Measurements from ENCODE around the gene ATG14.
"Not testable (repeated sequence)": the region's sequence is repeated elsewhere in the genome, so short reads cannot be mapped to it uniquely, and the experiment has no call there.

Gene ATG14

DNA sequence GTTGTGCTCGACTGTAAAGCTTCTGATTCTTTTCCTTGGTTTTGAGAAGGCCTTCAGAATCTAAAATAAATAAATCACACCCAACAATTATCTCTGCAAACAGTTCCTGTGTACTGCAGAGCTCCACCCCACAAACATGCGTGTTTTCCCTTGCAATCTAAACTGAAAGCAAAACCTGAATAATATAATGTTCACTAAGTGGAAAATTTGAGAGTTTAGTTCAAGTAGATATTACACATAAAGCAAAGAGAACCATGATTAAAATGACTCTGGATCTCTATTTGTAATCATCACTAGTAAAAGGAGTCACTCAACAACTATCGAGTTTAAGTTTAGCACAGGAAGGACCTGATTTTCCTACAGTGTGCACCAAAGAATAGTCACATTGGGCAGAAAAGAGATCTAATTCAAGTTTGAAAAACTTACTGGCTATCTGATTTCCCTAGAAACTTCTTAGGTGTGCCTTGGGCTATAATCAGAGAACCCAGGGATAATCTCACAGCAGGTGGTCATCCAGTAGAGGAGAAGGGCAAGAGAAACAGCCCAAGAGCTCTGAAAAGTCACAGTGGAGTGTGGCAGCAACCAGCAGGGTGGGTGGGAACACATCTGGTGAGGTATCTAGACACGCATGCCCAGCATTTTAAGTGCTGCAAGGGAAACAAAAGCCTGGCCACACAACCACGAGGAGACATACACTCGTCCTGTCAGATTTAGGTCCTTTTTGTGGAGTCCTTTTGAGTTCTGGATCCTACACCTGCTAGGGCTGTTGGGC, 25.4 kb downstream of the ATG14 start:
- TF ChIP-seq, protein P1, sequence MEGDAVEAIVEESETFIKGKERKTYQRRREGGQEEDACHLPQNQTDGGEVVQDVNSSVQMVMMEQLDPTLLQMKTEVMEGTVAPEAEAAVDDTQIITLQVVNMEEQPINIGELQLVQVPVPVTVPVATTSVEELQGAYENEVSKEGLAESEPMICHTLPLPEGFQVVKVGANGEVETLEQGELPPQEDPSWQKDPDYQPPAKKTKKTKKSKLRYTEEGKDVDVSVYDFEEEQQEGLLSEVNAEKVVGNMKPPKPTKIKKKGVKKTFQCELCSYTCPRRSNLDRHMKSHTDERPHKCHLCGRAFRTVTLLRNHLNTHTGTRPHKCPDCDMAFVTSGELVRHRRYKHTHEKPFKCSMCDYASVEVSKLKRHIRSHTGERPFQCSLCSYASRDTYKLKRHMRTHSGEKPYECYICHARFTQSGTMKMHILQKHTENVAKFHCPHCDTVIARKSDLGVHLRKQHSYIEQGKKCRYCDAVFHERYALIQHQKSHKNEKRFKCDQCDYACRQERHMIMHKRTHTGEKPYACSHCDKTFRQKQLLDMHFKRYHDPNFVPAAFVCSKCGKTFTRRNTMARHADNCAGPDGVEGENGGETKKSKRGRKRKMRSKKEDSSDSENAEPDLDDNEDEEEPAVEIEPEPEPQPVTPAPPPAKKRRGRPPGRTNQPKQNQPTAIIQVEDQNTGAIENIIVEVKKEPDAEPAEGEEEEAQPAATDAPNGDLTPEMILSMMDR (IDR thresholded peaks at IDR 0.05; ENCODE audit: low read depth, low read length) = no peak
- H3K4me3 ChIP-seq (ENCODE audit: low read depth, low read length) = no peak overlapping the region

DNA sequence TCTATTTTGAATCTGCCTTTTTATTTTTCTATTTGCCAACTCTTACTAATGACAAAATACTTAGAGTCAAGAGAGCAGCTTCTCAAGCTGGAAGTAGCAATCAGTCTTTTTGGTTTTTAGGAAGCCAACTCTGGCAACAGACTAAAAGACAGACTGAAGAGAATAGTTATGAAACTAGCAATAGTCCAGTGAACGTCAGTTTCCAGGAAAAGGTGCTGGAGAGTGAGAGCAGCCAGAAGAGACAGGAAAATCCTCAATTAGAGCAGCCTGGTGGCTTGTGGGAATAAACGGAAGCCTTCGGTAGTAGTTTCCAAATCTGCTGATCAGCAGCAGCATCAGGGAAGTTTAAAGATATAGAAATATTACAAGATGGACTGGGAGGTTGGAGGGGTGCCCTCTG, 27.1 kb downstream of the ATG14 start:
- TF ChIP-seq, protein P1 (IDR thresholded peaks at IDR 0.05; ENCODE audit: low read depth, low read length) = no peak
- no peak overlapping the region for H3K4me3 ChIP-seq (ENCODE audit: low read depth, low read length)

DNA sequence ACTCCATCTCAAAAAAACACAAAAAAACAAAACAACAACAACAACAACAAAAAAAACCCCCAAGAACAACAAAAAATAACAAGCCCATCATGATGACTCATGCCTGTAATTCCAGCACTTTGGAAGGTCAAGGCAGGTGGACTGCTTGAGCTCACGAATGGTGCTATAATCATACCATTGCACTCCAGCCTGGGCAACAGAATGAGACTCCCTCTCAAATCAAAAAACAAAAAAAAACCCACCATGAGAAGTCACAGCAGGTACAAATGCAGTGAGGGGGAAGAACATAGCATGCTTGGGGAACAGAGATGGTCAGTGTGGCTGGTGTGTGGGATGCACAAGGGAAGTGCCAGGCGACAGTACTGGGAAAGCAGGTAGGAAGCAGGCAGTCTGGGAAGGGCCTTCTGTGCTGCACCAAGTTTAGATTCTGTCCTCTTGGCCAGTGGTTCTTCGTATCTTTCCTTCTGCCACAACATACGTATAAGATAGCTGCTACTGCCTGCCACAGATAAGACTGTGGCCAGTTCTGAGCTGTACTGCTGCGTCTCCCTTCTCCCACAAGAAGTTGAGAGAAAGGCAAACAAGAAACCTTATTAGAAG, 28.0 kb downstream of the ATG14 start:
- TF ChIP-seq, protein P1 (IDR thresholded peaks at IDR 0.05; ENCODE audit: low read depth, low read length) = no peak
- H3K4me3 ChIP-seq (ENCODE audit: low read depth, low read length) = no peak overlapping the region

DNA sequence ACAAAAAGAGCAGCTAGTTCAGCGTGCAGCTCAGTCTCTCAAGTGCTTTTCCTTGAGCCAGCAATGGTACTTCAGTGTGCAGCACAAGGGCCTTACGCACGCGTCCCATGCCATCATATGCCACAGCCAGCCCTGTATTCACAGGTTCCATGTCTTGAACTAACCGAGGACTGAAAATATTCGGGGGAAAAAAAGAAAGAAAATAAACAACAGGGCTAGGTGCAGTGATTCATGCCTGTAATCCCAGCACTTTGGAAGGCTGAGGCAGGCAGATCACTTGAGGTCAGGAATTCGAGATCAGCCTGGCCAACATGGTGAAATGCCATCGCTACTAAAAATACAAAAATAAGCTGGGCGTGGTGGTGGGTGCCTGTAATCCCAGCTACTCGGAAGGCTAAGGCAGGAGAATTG, 28.6 kb downstream of the ATG14 start:
- not testable (repeated sequence) for H3K4me3 ChIP-seq (ENCODE audit: low read depth, low read length)

DNA sequence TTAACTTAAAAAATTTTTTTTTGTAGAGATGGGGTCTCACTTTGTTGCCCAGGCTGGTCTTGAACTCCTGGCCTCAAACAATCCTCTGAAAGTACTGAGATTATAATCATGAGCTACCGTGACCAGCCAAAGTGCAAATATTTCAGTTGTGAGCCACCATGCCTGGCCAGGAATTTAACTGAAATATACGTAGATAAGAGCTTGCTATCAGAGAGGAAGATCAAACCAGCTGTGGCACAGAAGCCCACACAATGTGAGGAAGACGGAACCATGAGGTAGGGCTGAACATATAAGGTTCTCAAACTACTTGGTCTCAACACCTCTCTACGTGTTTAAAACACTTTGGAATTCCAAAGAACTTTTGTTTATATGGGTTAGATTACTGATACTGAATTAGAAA, 29.1 kb downstream of the ATG14 start:
- TF ChIP-seq, protein P1 (IDR thresholded peaks at IDR 0.05; ENCODE audit: low read depth, low read length) = no peak

DNA sequence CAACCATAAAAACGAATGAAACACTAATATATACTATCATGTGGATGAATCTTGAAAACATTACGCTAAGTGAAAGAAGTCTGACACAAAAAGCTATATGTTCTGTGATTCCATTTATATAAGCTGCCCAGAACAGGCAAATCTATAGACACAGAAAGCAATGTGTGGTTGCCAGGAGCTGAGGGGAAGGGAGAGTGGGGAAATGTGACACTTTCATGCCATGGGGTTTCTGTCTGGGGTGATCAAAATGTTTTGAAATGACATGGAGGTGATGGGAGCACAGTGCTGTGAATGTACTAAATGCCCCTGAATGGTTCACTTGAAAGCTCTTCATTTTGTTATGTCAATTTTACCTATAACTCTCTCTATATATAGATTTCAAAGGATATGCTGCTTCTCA, 30.1 kb downstream of the ATG14 start:
- TF ChIP-seq, protein P1 (IDR thresholded peaks at IDR 0.05; ENCODE audit: low read depth, low read length) = no peak
- H3K4me3 ChIP-seq (ENCODE audit: low read depth, low read length) = no peak overlapping the region

More for the DNA sequence above, 29.1 kb downstream of the ATG14 start:
- H3K4me3 ChIP-seq (ENCODE audit: low read depth, low read length) = no peak overlapping the region

DNA sequence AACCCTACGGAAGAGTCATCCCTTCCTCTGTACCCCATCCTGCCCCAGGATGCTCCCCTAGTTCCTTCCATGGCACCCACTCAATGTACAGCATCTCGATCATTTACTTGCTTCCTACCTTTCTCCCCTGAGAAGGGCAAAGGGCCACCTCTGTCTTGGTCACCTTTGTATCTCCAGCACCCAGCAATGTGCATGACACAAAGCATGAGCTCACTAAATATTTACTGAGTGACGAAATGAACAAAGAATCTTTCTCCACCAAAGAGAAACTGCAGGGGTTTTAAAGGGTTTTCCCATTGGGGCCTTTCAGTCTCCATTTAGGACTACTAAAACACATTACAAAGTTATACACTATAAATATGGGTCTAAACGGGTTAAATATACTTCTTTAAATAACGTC, 30.6 kb downstream of the ATG14 start:
- TF ChIP-seq, protein P1 (IDR thresholded peaks at IDR 0.05; ENCODE audit: low read depth, low read length) = no peak
- no peak overlapping the region for H3K4me3 ChIP-seq (ENCODE audit: low read depth, low read length)

All from WI38 (cell line).